BJ (cell line): ENCODE measurements around the gene TOGARAM2. TPM values are rescaled to one million over a fixed set of nuclear protein-coding genes. Genes with fewer than 3 reads are reported as not detected.

Source experiments
- CTCF ChIA-PET: fragments of 350-600 bp; formaldehyde crosslinking; extraction: SDS; loops from one replicate; lab custom pipeline; 2021; ENCODE audit warnings: antibody characterized with exemption, inconsistent platforms; lab: Yijun Ruan, JAX
- POLR2A ChIA-PET: fragments of 300-600 bp; sonication (Branson Sonifier 250); formaldehyde crosslinking; extraction: SDS; loops from one replicate; lab custom pipeline; 2021; ENCODE audit warnings: antibody characterized with exemption; lab: Charles Lee
- DNase-seq: peaks from one replicate; pipeline ENCODE4 v3.0.0-alpha.2; 2011; ENCODE audit warnings: low read depth
- H3K27me3 ChIP-seq: 2 replicates; pipeline ENCODE4 v1.6.0; 2011; ENCODE audit warnings: low read length; ENCODE audit not compliant: control insufficient read depth, insufficient read depth
- H3K36me3 ChIP-seq: 2 replicates; pipeline ENCODE4 v1.5.1; 2011; ENCODE audit warnings: low read length; ENCODE audit not compliant: control insufficient read depth, insufficient read depth
- H3K4me3 ChIP-seq: 2 replicates; pipeline ENCODE4 v1.5.1; 2011; ENCODE audit warnings: low read depth, mild to moderate bottlenecking, control low read depth, low read length
- CTCF ChIP-seq: IDR thresholded peaks from 2 replicates; pipeline ENCODE4 v1.5.1; 2011; ENCODE audit warnings: low read depth, mild to moderate bottlenecking, control low read depth, inconsistent platforms, low read length, moderate library complexity; ENCODE audit not compliant: insufficient read depth
- polyA plus RNA-seq: library from polyadenylated mRNA; depleted of rRNA; stranded (reverse); fragments of >200 nt; gene quantifications from 2 replicates; pipeline ENCODE4 v1.2.3, GENCODE V29; 2011

The TOGARAM2 gene
- polyA plus RNA-seq, 1 experiment: 0.09 TPM

GRCh38 chr2:29042561-29043075 is 61.5 kb downstream of the TOGARAM2 start:
- no peaks in the 10 kb centered on the region for H3K36me3 ChIP-seq
- POLR2A ChIA-PET: no interaction called here
- DNase-seq: no peak
- CTCF ChIA-PET: interaction anchor here (0.8 to 1.6 kb wide), 4 partner anchors 11 to 20 kb away, joined by 3 to 5 read pairs (median 4); no protein-coding TSS in a partner anchor
- H3K4me3 ChIP-seq: no peak overlapping the region
- peaks cover 1% of the 10 kb centered on the region; the same call in 1 of the 2 replicates for H3K27me3 ChIP-seq
- TF ChIP-seq CTCF: no peak

- Histone ChIP-seq H3K36me3 (no peaks in the 10 kb centered on the region), H3K27me3 (peaks cover 1% of the 10 kb centered on the region; the same call in 1 of the 2 replicates), H3K4me3 (no peak overlapping the region)
- no peak for TF ChIP-seq CTCF
- no peak for DNase-seq
- POLR2A ChIA-PET: no interaction called here
- CTCF ChIA-PET: no interaction called here
Observed at GRCh38 chr2:29044459-29044858, 63.4 kb downstream of the TOGARAM2 start.

GRCh38 chr2:29046321-29046720 is 65.2 kb downstream of the TOGARAM2 start:
- CTCF ChIA-PET: no interaction called here
- Histone ChIP-seq H3K27me3 (peaks cover 1% of the 10 kb centered on the region), H3K4me3 (no peak overlapping the region), H3K36me3 (no peaks in the 10 kb centered on the region)
- POLR2A ChIA-PET: no interaction called here
- TF ChIP-seq CTCF: no peak
- no peak for DNase-seq

GRCh38 chr2:29047083-29047845 is 66.2 kb downstream of the TOGARAM2 start:
- no peak for TF ChIP-seq CTCF
- ChIA-PET POLR2A (no interaction called here), CTCF (interaction anchor here (0.9 to 1.2 kb wide), 2 partner anchors 10 to 14 kb away, joined by 5 read pairs; no protein-coding TSS in a partner anchor)
- Histone ChIP-seq H3K27me3 (peaks cover 1% of the 10 kb centered on the region), H3K36me3 (no peaks in the 10 kb centered on the region), H3K4me3 (no peak overlapping the region)
- no peak for DNase-seq

GRCh38 chr2:29050591-29050990 is 69.5 kb downstream of the TOGARAM2 start:
- Histone ChIP-seq H3K36me3 (no peaks in the 10 kb centered on the region), H3K4me3 (no peak overlapping the region), H3K27me3 (peaks cover 1% of the 10 kb centered on the region)
- no peak for TF ChIP-seq CTCF
- CTCF ChIA-PET: no interaction called here
- no peak for DNase-seq
- POLR2A ChIA-PET: no interaction called here
